C4-2B (cell line): ENCODE data around the gene CLOCK.

Experiments
- ZFX ChIP-seq: fragments of 450-650 bp; IDR thresholded peaks from 2 replicates; pipeline ENCODE4 v1.6.1; 2017
- TF ChIP-seq, protein P1 (sequence below): fragments of 450-650 bp; conservative IDR thresholded peaks from 2 replicates; pipeline ENCODE4 v1.5.1; 2017; ENCODE audit warnings: mild to moderate bottlenecking

- TF ChIP-seq, protein P1, sequence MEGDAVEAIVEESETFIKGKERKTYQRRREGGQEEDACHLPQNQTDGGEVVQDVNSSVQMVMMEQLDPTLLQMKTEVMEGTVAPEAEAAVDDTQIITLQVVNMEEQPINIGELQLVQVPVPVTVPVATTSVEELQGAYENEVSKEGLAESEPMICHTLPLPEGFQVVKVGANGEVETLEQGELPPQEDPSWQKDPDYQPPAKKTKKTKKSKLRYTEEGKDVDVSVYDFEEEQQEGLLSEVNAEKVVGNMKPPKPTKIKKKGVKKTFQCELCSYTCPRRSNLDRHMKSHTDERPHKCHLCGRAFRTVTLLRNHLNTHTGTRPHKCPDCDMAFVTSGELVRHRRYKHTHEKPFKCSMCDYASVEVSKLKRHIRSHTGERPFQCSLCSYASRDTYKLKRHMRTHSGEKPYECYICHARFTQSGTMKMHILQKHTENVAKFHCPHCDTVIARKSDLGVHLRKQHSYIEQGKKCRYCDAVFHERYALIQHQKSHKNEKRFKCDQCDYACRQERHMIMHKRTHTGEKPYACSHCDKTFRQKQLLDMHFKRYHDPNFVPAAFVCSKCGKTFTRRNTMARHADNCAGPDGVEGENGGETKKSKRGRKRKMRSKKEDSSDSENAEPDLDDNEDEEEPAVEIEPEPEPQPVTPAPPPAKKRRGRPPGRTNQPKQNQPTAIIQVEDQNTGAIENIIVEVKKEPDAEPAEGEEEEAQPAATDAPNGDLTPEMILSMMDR = no peak
- no peak for TF ChIP-seq ZFX
Measured at GRCh38 chr4:55498051-55498450, 48.7 kb downstream of the CLOCK start.
